ENCODE data around the gene KRT78.

KRT78 gene

GRCh38 chr12:52794479-52795331 lies 54.1 kb downstream of the KRT78 start:
- DNase-seq: no peak

- no peak for DNase-seq
Observed at GRCh38 chr12:52792185-52793029, 56.4 kb downstream of the KRT78 start.

GRCh38 chr12:52791271-52792184 lies 57.3 kb downstream of the KRT78 start:
- no peak for DNase-seq

- no peak for DNase-seq
Observed at GRCh38 chr12:52790427-52791270, 58.1 kb downstream of the KRT78 start.

DNA sequence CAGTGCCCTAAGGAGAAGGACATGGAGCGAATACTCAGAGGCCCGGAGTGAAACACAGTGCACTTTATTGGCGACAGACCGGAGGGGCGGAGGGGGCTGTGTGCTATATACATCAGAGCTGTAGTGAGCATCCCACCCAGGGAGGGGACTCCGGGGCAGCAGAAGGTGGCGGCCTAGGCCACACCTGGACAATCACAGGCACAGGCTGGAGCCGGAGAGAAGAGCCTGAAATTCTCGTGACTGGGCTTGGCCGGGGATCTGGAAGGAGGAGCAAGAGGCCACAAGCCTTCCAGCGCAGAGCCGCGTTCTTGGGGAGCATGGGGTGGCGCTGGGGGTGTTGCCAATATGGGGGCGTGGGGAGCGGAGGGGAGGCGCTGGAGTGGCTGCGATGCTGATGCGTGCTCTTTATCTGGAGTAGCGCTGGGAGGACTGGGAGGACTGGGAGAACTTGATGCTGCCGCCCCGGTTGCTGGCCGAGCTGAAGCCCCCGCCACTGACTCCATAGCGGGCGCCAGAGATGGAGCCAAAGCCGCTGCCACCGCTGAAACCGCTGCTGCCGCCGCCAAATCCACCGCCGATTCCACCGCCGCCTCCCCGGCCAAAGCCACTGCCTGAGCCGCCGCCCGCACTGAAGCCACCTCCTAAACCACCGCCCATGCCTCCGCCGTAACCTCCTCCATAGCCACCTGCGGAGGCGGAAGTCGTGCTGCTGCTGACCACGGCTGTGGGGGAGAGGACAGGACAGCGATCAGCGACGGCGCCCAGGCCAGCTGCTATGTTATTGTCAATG lies 59.0 kb downstream of the KRT78 start:
- no peak for DNase-seq

DNA sequence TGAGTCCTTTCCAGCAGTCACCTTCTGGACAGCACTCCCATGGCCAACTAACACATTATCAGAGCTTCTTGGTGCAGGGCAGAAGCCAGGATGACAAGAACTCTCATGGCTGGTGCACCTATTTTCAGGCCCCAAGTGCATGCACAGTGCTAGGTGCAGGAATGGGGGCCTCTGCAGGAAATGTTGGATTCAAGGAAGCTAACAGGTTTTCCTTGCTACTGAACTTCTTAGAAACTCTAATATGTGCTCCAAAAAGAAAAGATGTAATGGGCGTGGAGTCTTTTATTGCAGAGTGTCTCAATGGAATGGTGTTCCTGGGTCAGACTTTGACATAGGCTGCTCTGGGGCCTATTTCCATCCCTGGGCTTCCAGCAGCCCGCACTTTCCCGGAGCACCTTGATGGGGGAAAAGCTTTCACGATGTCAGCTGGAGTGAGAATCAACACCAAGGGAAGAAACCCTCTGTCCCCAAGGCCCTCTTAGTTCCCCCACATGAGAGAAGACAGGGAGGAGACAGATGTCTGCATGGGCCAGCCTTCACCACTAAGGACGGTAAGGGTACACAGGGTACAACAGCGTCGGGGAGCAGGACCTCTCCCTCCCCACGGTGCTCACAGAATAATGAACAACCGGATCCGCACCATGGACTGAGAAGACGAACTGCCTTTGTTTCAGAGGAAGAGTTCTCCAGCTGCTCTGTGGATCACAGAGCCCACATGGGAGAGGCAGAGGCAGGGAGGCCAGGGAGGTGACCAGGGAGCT lies 59.7 kb downstream of the KRT78 start:
- no peak for DNase-seq

DNA sequence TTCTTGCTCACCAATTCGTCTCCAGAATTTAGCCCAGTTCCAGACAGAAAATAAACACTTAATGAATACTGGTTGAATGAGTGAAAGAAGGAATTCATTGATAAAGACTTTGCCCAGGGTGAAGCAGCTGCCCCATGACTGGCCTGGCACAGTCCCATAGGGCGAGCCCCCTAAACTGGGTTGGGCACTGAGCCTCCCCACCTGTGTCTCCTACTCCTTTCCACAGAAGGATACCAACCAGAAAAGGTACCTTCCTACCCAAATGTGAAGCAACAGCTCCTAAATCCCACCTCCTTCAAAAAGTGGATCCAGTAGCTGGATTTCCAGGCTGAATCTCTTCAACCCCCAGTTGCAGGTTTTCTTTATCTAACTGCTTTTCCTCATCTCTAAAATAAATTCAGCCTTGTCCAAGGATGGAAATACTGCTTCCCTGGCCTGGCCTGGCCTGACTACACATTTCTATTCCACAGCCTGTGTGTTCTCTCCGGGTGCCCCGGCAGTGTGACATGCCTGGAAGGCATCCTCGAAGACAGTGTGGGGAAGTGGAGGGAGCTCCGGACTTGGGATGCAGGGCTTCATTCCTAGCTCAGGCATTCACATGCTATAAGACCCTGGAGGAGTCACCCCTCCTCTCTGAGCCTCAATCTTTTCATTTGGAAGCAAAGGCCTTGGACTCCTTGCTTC lies 60.5 kb downstream of the KRT78 start:
- no peak for DNase-seq

Data from OCI-M1 (cell line).